GM19240 (cell line): Measurements from ENCODE around the gene SPHK2.
"Not testable (repeated sequence)": the region's sequence is repeated elsewhere in the genome, so short reads cannot be mapped to it uniquely, and the experiment has no call there.

Source experiments
- DNase-seq: peaks from one replicate; pipeline ENCODE4 v3.0.0; 2011; ENCODE audit warnings: low spot score; ENCODE audit not compliant: insufficient read length

SPHK2 gene

GRCh38 chr19:48637449-48637947 is 18.2 kb downstream of the SPHK2 start:
- DNase-seq = peak; percentile 90

- DNase-seq = no peak
These were observed 18.9 kb downstream of the SPHK2 start for GRCh38 chr19:48637948-48638830.

- DNase-seq = no peak
These were observed 19.6 kb downstream of the SPHK2 start for GRCh38 chr19:48638831-48639381.

- no peak for DNase-seq
These were observed 20.4 kb downstream of the SPHK2 start for GRCh38 chr19:48639483-48640375.

- DNase-seq = no peak
These were observed 22.5 kb downstream of the SPHK2 start for GRCh38 chr19:48641850-48642249.

GRCh38 chr19:48642862-48643261 is 23.6 kb downstream of the SPHK2 start:
- DNase-seq = no peak

- no peak for DNase-seq
These were observed 25.0 kb downstream of the SPHK2 start for GRCh38 chr19:48644355-48644754.

GRCh38 chr19:48644839-48645619 is 25.7 kb downstream of the SPHK2 start:
- DNase-seq = no peak

GRCh38 chr19:48645620-48646000 is 26.3 kb downstream of the SPHK2 start:
- DNase-seq = no peak

- DNase-seq = peak; percentile 75
These were observed 26.9 kb downstream of the SPHK2 start, which contains the start of gene CA11 for GRCh38 chr19:48646001-48646721. TSS of gene CA11 (minus strand) at chr19:48646187. CDS start at chr19:48645632, 555 bp downstream.

GRCh38 chr19:48646722-48647216 is 27.5 kb downstream of the SPHK2 start:
- no peak for DNase-seq

GRCh38 chr19:48648134-48648533 is 28.8 kb downstream of the SPHK2 start:
- DNase-seq = no peak

- DNase-seq = no peak
These were observed 31.8 kb downstream of the SPHK2 start for GRCh38 chr19:48650974-48651682.

GRCh38 chr19:48651683-48652048 is 32.4 kb downstream of the SPHK2 start:
- DNase-seq = no peak

GRCh38 chr19:48654299-48655059 is 35.2 kb downstream of the SPHK2 start:
- DNase-seq = no peak

GRCh38 chr19:48656840-48657474 is 37.7 kb downstream of the SPHK2 start:
- no peak for DNase-seq

GRCh38 chr19:48657828-48658227 is 38.5 kb downstream of the SPHK2 start:
- not testable (repeated sequence) for DNase-seq

GRCh38 chr19:48658483-48658882 is 39.2 kb downstream of the SPHK2 start:
- DNase-seq = no peak
